ENCODE results near the gene FOXP1. TPM values are rescaled to one million over a fixed set of nuclear protein-coding genes. Genes with fewer than 3 reads are reported as not detected.
A peak's percentile ranks its signal among the peaks of the same experiment; 100 is the strongest.
"Not testable (repeated sequence)": the region's sequence is repeated elsewhere in the genome, so short reads cannot be mapped to it uniquely, and the experiment has no call there.

The FOXP1 gene
- total and polyA plus RNA-seq, 4 donors: 15.2 to 263 (median 110) TPM

DNA sequence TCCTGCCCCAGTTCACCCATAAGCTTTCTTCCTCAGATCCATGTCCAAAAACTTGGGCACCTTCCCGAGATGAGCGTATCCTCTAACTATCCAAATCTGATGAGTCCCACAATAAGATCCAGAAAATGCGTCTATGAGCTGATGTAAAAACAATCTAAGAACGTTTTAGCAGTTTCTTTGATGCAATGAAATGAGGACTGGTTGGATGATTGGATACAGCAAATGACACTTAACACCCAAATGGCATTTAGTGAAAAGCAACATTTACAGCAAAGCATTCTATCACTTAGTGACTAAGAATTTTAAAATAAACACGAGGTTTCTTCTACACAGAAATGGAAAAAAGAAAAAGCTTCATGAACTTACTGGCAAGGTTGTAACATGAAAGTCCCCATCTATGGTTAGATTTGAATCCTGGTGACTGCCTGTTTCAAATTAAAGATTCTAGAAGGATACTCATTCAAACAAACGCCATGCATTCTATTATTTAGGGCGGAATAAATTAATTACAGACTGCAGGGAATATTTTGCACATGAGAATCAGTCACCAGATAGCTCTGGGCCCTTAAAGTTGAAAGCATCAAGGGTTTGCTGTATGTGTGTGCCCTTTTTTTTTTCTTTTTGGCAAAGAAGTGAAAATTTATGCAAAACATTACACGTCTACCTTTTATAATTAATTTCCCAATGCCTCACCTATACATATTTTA, 598.6 kb downstream of the FOXP1 start:
- DNase-seq: no peak
- intact Hi-C loops (cut with DNase I): no loop called here
- H3K4me3 ChIP-seq (ENCODE audit: low read length in 2 of 2): no peak overlapping the region
- peaks cover 11 to 28% of the 10 kb centered on the region in 2 donors for H3K4me1 ChIP-seq (ENCODE audit: control insufficient read depth in 1 of 2, insufficient read depth in 2 of 2, low read length in 2 of 2)
- WGBS, 2 donors: 41 to 50% methylated on average over 8 of the region's 8 CpGs
- peak overlapping the region; percentile 36 to 87 for H3K27ac ChIP-seq (ENCODE audit: low read depth in 1 of 2, low read length in 2 of 2)
- H3K9me3 ChIP-seq (ENCODE audit: control insufficient read depth, low read length): no peaks in the 10 kb centered on the region
- peaks cover 2 to 3% of the 10 kb centered on the region in 2 donors for H3K36me3 ChIP-seq (ENCODE audit: control insufficient read depth in 1 of 2, insufficient read depth in 2 of 2, low read length in 1 of 2)
- no peak for ATAC-seq (ENCODE audit: low FRiP score)
- H3K27me3 ChIP-seq (ENCODE audit: control insufficient read depth in 1 of 2, insufficient read depth in 2 of 2, low read length in 1 of 2): no peaks in the 10 kb centered on the region

DNA sequence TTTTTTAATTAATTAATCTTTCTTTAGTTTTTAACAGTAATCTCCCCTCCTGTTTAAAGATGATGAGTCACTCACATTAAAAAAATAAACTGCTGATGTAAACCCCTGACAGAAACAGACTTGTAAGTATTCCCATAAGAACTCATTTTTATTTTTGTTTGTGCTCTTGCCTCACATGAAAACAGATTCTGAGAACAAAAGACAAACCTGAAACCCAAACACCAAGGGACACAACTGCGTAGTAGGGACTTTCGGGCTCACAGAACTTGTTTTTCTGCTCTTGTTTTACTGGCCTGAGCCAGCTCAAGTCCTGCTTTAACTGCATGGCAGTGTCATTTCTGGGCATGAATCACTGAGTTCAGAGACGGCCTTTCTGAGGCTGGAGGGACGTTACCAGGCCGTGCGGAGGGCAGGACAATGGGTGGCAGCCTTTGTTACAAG, 600.8 kb downstream of the FOXP1 start:
- intact Hi-C loops (cut with DNase I): no loop called here
- Histone ChIP-seq H3K27me3 (ENCODE audit: control insufficient read depth in 1 of 2, insufficient read depth in 2 of 2, low read length in 1 of 2) (no peaks in the 10 kb centered on the region), H3K27ac (ENCODE audit: low read depth in 1 of 2, low read length in 2 of 2) (peak overlapping the region; percentile 14 to 97), H3K36me3 (ENCODE audit: control insufficient read depth in 1 of 2, insufficient read depth in 2 of 2, low read length in 1 of 2) (peaks cover 2 to 3% of the 10 kb centered on the region in 2 donors), H3K4me3 (ENCODE audit: low read length in 2 of 2) (no peak overlapping the region), H3K4me1 (ENCODE audit: control insufficient read depth in 1 of 2, insufficient read depth in 2 of 2, low read length in 2 of 2) (peaks cover 11 to 19% of the 10 kb centered on the region in 2 donors), H3K9me3 (ENCODE audit: control insufficient read depth, low read length) (no peaks in the 10 kb centered on the region)
- ATAC-seq (ENCODE audit: low FRiP score): peak; percentile 83
- DNase-seq: peak; percentile 68 to 82
- 1 to 5% methylated on average over 6 of the region's 6 CpGs for WGBS, 2 donors

DNA sequence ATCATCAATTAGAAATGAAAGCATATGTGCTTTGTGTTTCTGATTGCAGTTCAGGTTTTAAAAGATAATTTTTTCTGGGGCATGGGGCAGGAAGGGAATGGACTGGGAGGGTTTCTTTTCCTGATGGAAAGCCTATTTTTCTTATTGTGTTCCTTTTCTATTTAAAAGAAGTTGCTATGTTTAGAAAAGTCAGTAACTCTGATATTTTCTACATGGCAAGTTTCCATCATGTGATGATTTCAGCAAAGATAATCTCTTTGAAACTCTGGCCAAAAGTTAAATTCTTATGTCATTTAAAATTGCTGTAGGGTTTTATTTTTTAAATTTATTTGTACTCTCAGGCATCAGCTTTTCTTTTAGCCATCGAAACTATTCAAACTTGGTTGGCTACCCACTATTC, 601.2 kb downstream of the FOXP1 start:
- intact Hi-C loops (cut with DNase I): no loop called here
- no peak for DNase-seq
- WGBS, 2 donors: 3 to 22% methylated on average over 1 of the region's 1 CpG
- peaks cover 2 to 3% of the 10 kb centered on the region in 2 donors for H3K36me3 ChIP-seq (ENCODE audit: control insufficient read depth in 1 of 2, insufficient read depth in 2 of 2, low read length in 1 of 2)
- peak overlapping the region in 1 of 2 donors; percentile 14 for H3K27ac ChIP-seq (ENCODE audit: low read depth in 1 of 2, low read length in 2 of 2)
- no peak overlapping the region for H3K4me3 ChIP-seq (ENCODE audit: low read length in 2 of 2)
- no peaks in the 10 kb centered on the region for H3K27me3 ChIP-seq (ENCODE audit: control insufficient read depth in 1 of 2, insufficient read depth in 2 of 2, low read length in 1 of 2)
- H3K9me3 ChIP-seq (ENCODE audit: control insufficient read depth, low read length): no peaks in the 10 kb centered on the region
- H3K4me1 ChIP-seq (ENCODE audit: control insufficient read depth in 1 of 2, insufficient read depth in 2 of 2, low read length in 2 of 2): peaks cover 11 to 19% of the 10 kb centered on the region in 2 donors
- ATAC-seq (ENCODE audit: low FRiP score): no peak

DNA sequence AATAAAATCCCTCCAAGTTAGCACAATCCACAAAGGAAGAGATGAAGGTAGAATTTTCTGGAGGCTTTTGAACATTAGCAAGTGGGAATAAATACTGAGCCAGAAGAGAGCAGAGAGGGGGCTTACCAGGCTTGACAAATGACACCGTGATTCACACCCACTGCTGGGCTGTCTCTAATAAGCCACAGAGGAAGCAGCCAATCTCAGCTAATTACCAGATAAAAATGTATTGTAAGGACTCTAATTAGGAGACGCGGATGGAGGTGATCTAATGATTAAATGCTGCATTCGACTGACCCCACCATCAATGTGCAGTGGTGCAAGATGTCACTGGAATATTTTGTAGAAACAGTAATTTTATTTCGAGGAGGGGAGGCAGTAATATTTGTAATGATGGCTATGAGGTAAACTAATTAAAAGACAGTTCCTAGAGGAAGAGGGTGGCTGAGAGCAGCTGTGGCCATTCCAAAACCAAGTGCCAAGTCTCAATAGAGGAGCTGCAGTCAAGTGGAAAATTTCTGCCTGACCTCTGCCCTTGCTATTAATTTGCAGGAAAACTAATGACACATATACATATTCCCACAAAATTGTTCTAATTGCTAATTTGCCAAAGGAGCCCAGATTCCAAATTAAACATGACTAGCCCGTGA, 602.2 kb downstream of the FOXP1 start:
- intact Hi-C loops (cut with DNase I): no loop called here
- no peaks in the 10 kb centered on the region for H3K27me3 ChIP-seq (ENCODE audit: control insufficient read depth in 1 of 2, insufficient read depth in 2 of 2, low read length in 1 of 2)
- peak overlapping the region; percentile 14 to 26 for H3K27ac ChIP-seq (ENCODE audit: low read depth in 1 of 2, low read length in 2 of 2)
- no peak overlapping the region for H3K4me3 ChIP-seq (ENCODE audit: low read length in 2 of 2)
- H3K36me3 ChIP-seq (ENCODE audit: control insufficient read depth in 1 of 2, insufficient read depth in 2 of 2, low read length in 1 of 2): peaks cover 5 to 6% of the 10 kb centered on the region in 2 donors
- H3K4me1 ChIP-seq (ENCODE audit: control insufficient read depth in 1 of 2, insufficient read depth in 2 of 2, low read length in 2 of 2): peaks cover 10 to 17% of the 10 kb centered on the region in 2 donors
- ATAC-seq (ENCODE audit: low FRiP score): peak; percentile 40
- 61 to 68% methylated on average over 6 of the region's 6 CpGs for WGBS, 2 donors
- no peak for DNase-seq
- H3K9me3 ChIP-seq (ENCODE audit: control insufficient read depth, low read length): no peaks in the 10 kb centered on the region

DNA sequence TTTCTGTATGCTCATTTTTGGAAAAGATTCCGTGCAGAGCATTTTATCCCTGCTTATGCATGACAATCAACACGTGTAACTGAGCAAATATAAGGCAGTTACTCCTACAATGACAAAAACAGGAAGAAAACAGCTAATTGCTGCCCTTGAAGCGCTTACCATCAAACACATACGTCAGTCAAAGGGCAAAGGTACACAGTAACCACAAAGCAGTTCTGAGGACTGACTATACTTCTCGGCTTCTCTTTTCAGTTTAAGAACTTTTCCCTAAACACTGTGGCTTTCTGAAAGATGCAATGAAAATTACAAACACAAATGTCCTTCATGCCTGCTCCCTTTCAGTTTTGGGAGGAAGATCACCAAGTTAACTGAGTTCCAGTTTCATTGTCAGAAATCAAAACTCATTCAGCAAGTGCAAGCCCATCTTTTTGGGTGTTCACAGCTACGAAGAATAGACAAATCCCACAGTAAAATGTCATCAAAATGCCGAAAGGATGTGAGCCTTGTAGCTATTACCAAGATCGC, 602.8 kb downstream of the FOXP1 start:
- Histone ChIP-seq H3K4me3 (ENCODE audit: low read length in 2 of 2) (no peak overlapping the region), H3K36me3 (ENCODE audit: control insufficient read depth in 1 of 2, insufficient read depth in 2 of 2, low read length in 1 of 2) (peaks cover 5 to 11% of the 10 kb centered on the region in 2 donors), H3K9me3 (ENCODE audit: control insufficient read depth, low read length) (no peaks in the 10 kb centered on the region), H3K4me1 (ENCODE audit: control insufficient read depth in 1 of 2, insufficient read depth in 2 of 2, low read length in 2 of 2) (peaks cover 9 to 17% of the 10 kb centered on the region in 2 donors), H3K27me3 (ENCODE audit: control insufficient read depth in 1 of 2, insufficient read depth in 2 of 2, low read length in 1 of 2) (no peaks in the 10 kb centered on the region), H3K27ac (ENCODE audit: low read depth in 1 of 2, low read length in 2 of 2) (no peak overlapping the region)
- no peak for DNase-seq
- WGBS, 2 donors: 61 to 63% methylated on average over 8 of the region's 8 CpGs
- intact Hi-C loops (cut with DNase I): no loop called here
- ATAC-seq (ENCODE audit: low FRiP score): no peak

DNA sequence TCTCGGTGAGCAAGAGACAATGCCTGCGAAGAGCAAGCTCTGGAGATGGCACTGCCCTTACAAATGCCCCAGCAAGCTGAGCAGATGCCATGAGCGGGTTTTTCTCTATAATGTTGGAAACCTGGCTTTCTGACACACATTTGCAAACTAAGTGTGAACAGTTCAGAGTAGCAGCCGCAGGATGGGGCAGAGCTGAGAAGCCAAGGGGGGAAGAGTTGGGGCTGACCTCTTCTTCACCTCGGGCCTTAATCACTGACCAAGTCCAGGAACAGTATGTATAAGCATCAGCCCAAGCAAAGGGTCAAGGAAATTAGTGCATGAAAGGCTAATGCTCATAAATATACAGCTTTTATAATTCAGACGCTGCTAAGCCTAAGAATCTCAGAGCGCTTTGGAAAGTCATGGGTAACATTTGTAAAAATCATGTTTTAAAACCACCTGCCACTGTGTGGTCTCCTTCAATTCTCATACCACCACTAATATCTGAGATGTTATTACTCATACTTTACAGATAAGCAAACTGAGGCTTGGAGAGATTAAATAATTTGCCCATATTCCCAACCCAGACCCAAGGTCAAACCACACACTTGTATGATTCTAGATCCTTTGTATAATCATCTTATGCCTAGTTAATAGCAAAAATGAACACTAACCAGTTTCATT, 603.4 kb downstream of the FOXP1 start:
- 77 to 84% methylated on average over 7 of the region's 7 CpGs for WGBS, 2 donors
- H3K36me3 ChIP-seq (ENCODE audit: control insufficient read depth in 1 of 2, insufficient read depth in 2 of 2, low read length in 1 of 2): peaks cover 5 to 11% of the 10 kb centered on the region in 2 donors
- H3K4me3 ChIP-seq (ENCODE audit: low read length in 2 of 2): no peak overlapping the region
- H3K27me3 ChIP-seq (ENCODE audit: control insufficient read depth in 1 of 2, insufficient read depth in 2 of 2, low read length in 1 of 2): no peaks in the 10 kb centered on the region
- DNase-seq: no peak
- H3K27ac ChIP-seq (ENCODE audit: low read depth in 1 of 2, low read length in 2 of 2): peak overlapping the region; percentile 36 to 68
- no peak for ATAC-seq (ENCODE audit: low FRiP score)
- peaks cover 9 to 17% of the 10 kb centered on the region in 2 donors for H3K4me1 ChIP-seq (ENCODE audit: control insufficient read depth in 1 of 2, insufficient read depth in 2 of 2, low read length in 2 of 2)
- H3K9me3 ChIP-seq (ENCODE audit: control insufficient read depth, low read length): no peaks in the 10 kb centered on the region
- intact Hi-C loops (cut with DNase I): loop anchor here in 1 of 2 donors (10.0 kb wide), 1 partner anchor 605 kb away; the partner anchor contains the start of gene FOXP1

DNA sequence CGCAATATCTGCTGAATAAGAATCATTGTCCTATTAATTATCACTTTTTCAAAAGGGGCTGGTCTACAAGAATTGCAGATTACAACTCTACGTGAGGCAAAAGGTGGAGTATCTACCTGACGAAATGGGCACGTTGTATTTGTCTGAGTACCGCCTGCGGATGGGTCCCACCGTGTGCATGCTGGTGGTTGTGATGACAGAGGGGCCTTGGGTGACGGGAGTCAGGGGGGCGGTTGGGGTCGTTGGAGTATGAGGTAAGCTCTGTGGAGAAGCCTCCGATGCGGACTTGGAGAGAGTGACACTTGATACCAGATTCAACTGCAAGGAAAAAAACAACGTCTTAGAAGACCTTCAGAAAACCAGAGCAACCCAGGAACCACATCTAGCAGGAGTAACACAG, 605.8 kb downstream of the FOXP1 start:
- H3K4me3 ChIP-seq (ENCODE audit: low read length in 2 of 2): no peak overlapping the region
- no peak for ATAC-seq (ENCODE audit: low FRiP score)
- H3K27me3 ChIP-seq (ENCODE audit: control insufficient read depth in 1 of 2, insufficient read depth in 2 of 2, low read length in 1 of 2): no peaks in the 10 kb centered on the region
- intact Hi-C loops (cut with DNase I): loop anchor here in 1 of 2 donors (10.0 kb wide), 1 partner anchor 607 kb away; the partner anchor contains the start of gene FOXP1
- no peak overlapping the region for H3K27ac ChIP-seq (ENCODE audit: low read depth in 1 of 2, low read length in 2 of 2)
- no peaks in the 10 kb centered on the region for H3K9me3 ChIP-seq (ENCODE audit: control insufficient read depth, low read length)
- WGBS, 2 donors: 88 to 90% methylated on average over 13 of the region's 13 CpGs
- DNase-seq: no peak
- H3K4me1 ChIP-seq (ENCODE audit: control insufficient read depth in 1 of 2, insufficient read depth in 2 of 2, low read length in 2 of 2): peaks cover 7 to 11% of the 10 kb centered on the region in 2 donors
- peaks cover 2 to 8% of the 10 kb centered on the region in 2 donors for H3K36me3 ChIP-seq (ENCODE audit: control insufficient read depth in 1 of 2, insufficient read depth in 2 of 2, low read length in 1 of 2)

DNA sequence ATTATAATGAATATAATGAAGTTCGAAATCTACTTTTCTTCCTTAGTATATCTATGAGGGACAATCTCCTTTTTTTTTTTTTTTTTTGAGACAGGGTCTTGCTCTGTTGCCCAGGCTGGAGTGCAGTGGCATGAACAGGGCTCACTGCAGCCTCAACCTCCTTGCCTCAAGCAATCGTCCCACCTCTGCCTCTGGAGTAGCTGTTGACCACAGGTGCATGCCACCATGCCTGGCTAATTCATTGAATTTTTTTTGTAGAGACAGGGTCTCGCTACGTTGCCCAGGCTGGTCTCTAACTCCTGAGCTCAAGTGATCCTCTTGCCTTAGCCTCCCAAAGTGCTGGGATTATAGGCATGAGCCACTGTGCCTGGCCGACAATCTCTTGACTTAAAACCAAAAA, 607.5 kb downstream of the FOXP1 start:
- not testable (repeated sequence) for ATAC-seq (ENCODE audit: low FRiP score); H3K36me3 ChIP-seq (ENCODE audit: control insufficient read depth in 1 of 2, insufficient read depth in 2 of 2, low read length in 1 of 2); H3K4me1 ChIP-seq (ENCODE audit: control insufficient read depth in 1 of 2, insufficient read depth in 2 of 2, low read length in 2 of 2)

More for the DNA sequence above, 607.5 kb downstream of the FOXP1 start:
- not testable (repeated sequence) for H3K27me3 ChIP-seq (ENCODE audit: control insufficient read depth in 1 of 2, insufficient read depth in 2 of 2, low read length in 1 of 2); H3K9me3 ChIP-seq (ENCODE audit: control insufficient read depth, low read length); H3K4me3 ChIP-seq (ENCODE audit: low read length in 2 of 2); H3K27ac ChIP-seq (ENCODE audit: low read depth in 1 of 2, low read length in 2 of 2); DNase-seq
- intact Hi-C loops (cut with DNase I): loop anchor here in 1 of 2 donors (10.0 kb wide), 1 partner anchor 609 kb away; the partner anchor contains the start of gene FOXP1
- 83 to 93% methylated on average over 5 of the region's 5 CpGs for WGBS, 2 donors
